Measurements from ENCODE around the gene GNPTAB. TPM values are rescaled to one million over a fixed set of nuclear protein-coding genes. Genes with fewer than 3 reads are reported as not detected.

The GNPTAB gene
- total RNA-seq, result 7.3 and 18.1 TPM in 2 replicates

GRCh38 chr12:101830367-101831325, at the start of gene GNPTAB:
Gene GNPTAB, minus strand, starts transcription at chr12:101830959. Its CDS starts 284 bp downstream, at chr12:101830675.

GRCh38 chr12:101876861-101877805, 46.4 kb upstream of the GNPTAB start, which contains the start of gene DRAM1:
Gene DRAM1, plus strand, starts transcription at chr12:101877580. Its CDS starts 210 bp downstream, at chr12:101877790.

GRCh38 chr12:101738920-101739665, 91.7 kb downstream of the GNPTAB start, which contains the start of gene SYCP3:
Gene SYCP3, minus strand, starts transcription at chr12:101739462. Its CDS starts 1,527 bp downstream, at chr12:101737935.

GRCh38 chr12:101697197-101697929, 133.4 kb downstream of the GNPTAB start, which contains the start of gene CHPT1:
Gene CHPT1, plus strand, starts transcription at chr12:101697640. Its CDS starts 222 bp downstream, at chr12:101697862.

Other genes starting within 250 kb of the GNPTAB start
- gene MYBPC1, start 236.0 kb downstream of the GNPTAB start, total RNA-seq, result 0.09 TPM in 1 of 2 replicates, not detected in the other
- 35.1 and 49.1 TPM in 2 replicates for gene CHPT1, start 133.3 kb downstream of the GNPTAB start, total RNA-seq
- not detected in 2 replicates for gene SYCP3, start 91.5 kb downstream of the GNPTAB start, total RNA-seq
- gene DRAM1, start 46.6 kb upstream of the GNPTAB start, total RNA-seq, result 3.4 and 8.5 TPM in 2 replicates
- gene WASHC3, start 231.0 kb upstream of the GNPTAB start, total RNA-seq, result 86.9 and 112 TPM in 2 replicates